H9 (cell line): Measurements from ENCODE around the gene CBFA2T2. TPM values are rescaled to one million over a fixed set of nuclear protein-coding genes. Genes with fewer than 3 reads are reported as not detected.

Experiments
- DNase-seq: peaks from one replicate; pipeline ENCODE4 v3.0.0-alpha.2; 2017
- H2AFZ ChIP-seq: one replicate; pipeline ENCODE4 v1.6.1; 2013; ENCODE audit warnings: mild to moderate bottlenecking, low read length, control low read depth, moderate library complexity
- H2AK5ac ChIP-seq: 2 replicates; pipeline ENCODE4 v1.6.1; 2013; ENCODE audit warnings: low read length, control low read depth, mixed read lengths; ENCODE audit not compliant: insufficient read length
- H2BK120ac ChIP-seq: one replicate; pipeline ENCODE4 v1.6.1; 2013; ENCODE audit warnings: low read depth, mild to moderate bottlenecking, low read length, control low read depth, inconsistent platforms; ENCODE audit not compliant: poor library complexity, severe bottlenecking
- H2BK12ac ChIP-seq: 2 replicates; pipeline ENCODE4 v1.6.1; 2013; ENCODE audit warnings: low read length, control low read depth, mixed read lengths, low read depth; ENCODE audit not compliant: insufficient read length
- H2BK15ac ChIP-seq: 2 replicates; pipeline ENCODE4 v1.6.1; 2013; ENCODE audit warnings: low read depth, low read length, control low read depth
- H2BK20ac ChIP-seq: one replicate; pipeline ENCODE4 v1.6.1; 2013; ENCODE audit warnings: low read depth, mild to moderate bottlenecking, low read length, control low read depth, inconsistent platforms; ENCODE audit not compliant: poor library complexity, severe bottlenecking
- H2BK5ac ChIP-seq: 2 replicates; pipeline ENCODE4 v1.6.1; 2013; ENCODE audit warnings: low read length, control low read depth, mixed read lengths; ENCODE audit not compliant: insufficient read length
- H3K14ac ChIP-seq: 2 replicates; pipeline ENCODE4 v1.6.1; 2013; ENCODE audit warnings: low read length, control low read depth; ENCODE audit not compliant: insufficient read depth
- H3K18ac ChIP-seq: 2 replicates; pipeline ENCODE4 v1.6.1; 2013; ENCODE audit warnings: low read depth, mild to moderate bottlenecking, mixed read lengths, low read length, control low read depth; ENCODE audit not compliant: insufficient read length
- H3K23ac ChIP-seq: 2 replicates; pipeline ENCODE4 v1.6.1; 2013; ENCODE audit warnings: low read length, control low read depth, mixed read lengths, low read depth; ENCODE audit not compliant: insufficient read length
- H3K23me2 ChIP-seq: 2 replicates; pipeline ENCODE4 v1.6.1; 2013; ENCODE audit warnings: low read depth, mild to moderate bottlenecking, mixed read lengths, low read length, control low read depth; ENCODE audit not compliant: insufficient read length, poor library complexity, severe bottlenecking
- H3K27ac ChIP-seq: 2 replicates; pipeline ENCODE4 v1.5.1; 2013; ENCODE audit warnings: low read length, control low read depth, mixed read lengths, low read depth; ENCODE audit not compliant: insufficient read length
- H3K27me3 ChIP-seq: 2 replicates; pipeline ENCODE4 v1.6.1; 2013; ENCODE audit warnings: low read length, control low read depth, inconsistent platforms; ENCODE audit not compliant: insufficient read depth
- H3K4ac ChIP-seq: 2 replicates; pipeline ENCODE4 v1.6.1; 2013; ENCODE audit warnings: low read depth, mild to moderate bottlenecking, control low read depth, inconsistent platforms, low read length, moderate library complexity
- H3K4me1 ChIP-seq: 2 replicates; pipeline ENCODE4 v1.6.1; 2013; ENCODE audit warnings: low read length, control low read depth, inconsistent platforms; ENCODE audit not compliant: insufficient read depth
- H3K4me2 ChIP-seq: 2 replicates; pipeline ENCODE4 v1.6.1; 2013; ENCODE audit warnings: low read length, control low read depth, mixed read lengths; ENCODE audit not compliant: insufficient read length, insufficient read depth
- H3K56ac ChIP-seq: 2 replicates; pipeline ENCODE4 v1.6.1; 2013; ENCODE audit warnings: low read depth, mild to moderate bottlenecking, mixed read lengths, low read length, control low read depth; ENCODE audit not compliant: insufficient read length
- H3K79me1 ChIP-seq: 2 replicates; pipeline ENCODE4 v1.6.1; 2013; ENCODE audit warnings: low read depth, mild to moderate bottlenecking, moderate library complexity, low read length, control low read depth, inconsistent platforms; ENCODE audit not compliant: insufficient read depth, poor library complexity, severe bottlenecking
- H3K79me2 ChIP-seq: 2 replicates; pipeline ENCODE4 v1.6.1; 2013; ENCODE audit warnings: low read length, control low read depth, inconsistent platforms; ENCODE audit not compliant: insufficient read depth
- H3K9ac ChIP-seq: 2 replicates; pipeline ENCODE4 v1.6.1; 2013; ENCODE audit warnings: low read length, control low read depth, mixed read lengths; ENCODE audit not compliant: insufficient read length; ENCODE audit errors: extremely low read depth
- H3K9me3 ChIP-seq: one replicate; pipeline ENCODE4 v1.6.1; 2013; ENCODE audit warnings: low read depth, low read length, inconsistent platforms; ENCODE audit not compliant: control insufficient read depth
- H3T11ph ChIP-seq: one replicate; pipeline ENCODE4 v1.6.1; 2013; ENCODE audit warnings: mild to moderate bottlenecking, low read length, control low read depth, inconsistent platforms
- H4K20me1 ChIP-seq: one replicate; pipeline ENCODE4 v1.6.1; 2013; ENCODE audit not compliant: control insufficient read depth, insufficient read length, insufficient read depth
- H4K5ac ChIP-seq: 2 replicates; pipeline ENCODE4 v1.6.1; 2013; ENCODE audit warnings: low read depth, mild to moderate bottlenecking, mixed read lengths, low read length, control low read depth; ENCODE audit not compliant: insufficient read length
- H4K8ac ChIP-seq: replicated peaks from 2 replicates; pipeline ENCODE4 v1.6.1; 2013; ENCODE audit warnings: low read length, control low read depth, mixed read lengths, low read depth; ENCODE audit not compliant: insufficient read length
- H4K91ac ChIP-seq: 2 replicates; pipeline ENCODE4 v1.6.1; 2013; ENCODE audit warnings: low read depth, mild to moderate bottlenecking, moderate library complexity, mixed read lengths, low read length, control low read depth; ENCODE audit not compliant: insufficient read length
- H3K27ac Mint-ChIP-seq, 3 experiments: 2 replicates in 2 of 3; 3 replicates in 1 of 3; pipeline ENCODE4 v1.8.0; 2020 to 2021; ENCODE audit warnings: mixed read lengths in 3 of 3, mild to moderate bottlenecking in 1 of 3, moderate library complexity in 1 of 3
- H3K27me3 Mint-ChIP-seq: 2 replicates; pipeline ENCODE4 v1.8.0; 2021; ENCODE audit warnings: low read depth, mild to moderate bottlenecking, moderate library complexity, mixed read lengths
- H3K36me3 Mint-ChIP-seq, 3 experiments: 2 replicates in 2 of 3; 3 replicates in 1 of 3; pipeline ENCODE4 v1.8.0; 2020 to 2021; ENCODE audit warnings: low read depth in 3 of 3, mixed read lengths in 3 of 3; ENCODE audit not compliant: insufficient read depth in 1 of 3
- H3K4me1 Mint-ChIP-seq, 2 experiments: 2 replicates each; pipeline ENCODE4 v1.8.0; 2020; ENCODE audit warnings: mixed read lengths in 2 of 2
- H3K4me3 Mint-ChIP-seq, 2 experiments: 2 replicates in 1 of 2; 3 replicates in 1 of 2; pipeline ENCODE4 v1.8.0; 2020 to 2021; ENCODE audit warnings: mild to moderate bottlenecking in 2 of 2, mixed read lengths in 2 of 2, moderate library complexity in 1 of 2
- H3K9me3 Mint-ChIP-seq, 2 experiments: 2 replicates in 1 of 2; 3 replicates in 1 of 2; pipeline ENCODE4 v1.8.0; 2020; ENCODE audit warnings: mild to moderate bottlenecking in 2 of 2, mixed read lengths in 2 of 2, moderate library complexity in 1 of 2
- WGBS: extraction: QIAGEN DNeasy Blood & Tissue Kit; methylation state at CpG from one replicate; pipeline ENCODE4 v1.1.7; 2013; ENCODE audit warnings: missing lambda C conversion rate, low lambda C conversion rate, mixed read lengths; ENCODE audit not compliant: insufficient read length; ENCODE audit errors: extremely low coverage; 5-methylcytosine and 5-hydroxymethylcytosine counted together
- total RNA-seq: library from RNA; stranded (reverse); gene quantifications from 2 replicates; pipeline ENCODE4 v1.2.1, GENCODE V29; 2021
- TF ChIP-seq, protein P1 (sequence below): fragments of 200-600 bp; sonication (generic); conservative IDR thresholded peaks from 3 replicates; pipeline ENCODE4 v1.8.0; 2021; ENCODE audit warnings: antibody characterized with exemption, mild to moderate bottlenecking

CBFA2T2 gene
- total RNA-seq, 1 experiment from 2014 or later, result 11.2 TPM

DNA sequence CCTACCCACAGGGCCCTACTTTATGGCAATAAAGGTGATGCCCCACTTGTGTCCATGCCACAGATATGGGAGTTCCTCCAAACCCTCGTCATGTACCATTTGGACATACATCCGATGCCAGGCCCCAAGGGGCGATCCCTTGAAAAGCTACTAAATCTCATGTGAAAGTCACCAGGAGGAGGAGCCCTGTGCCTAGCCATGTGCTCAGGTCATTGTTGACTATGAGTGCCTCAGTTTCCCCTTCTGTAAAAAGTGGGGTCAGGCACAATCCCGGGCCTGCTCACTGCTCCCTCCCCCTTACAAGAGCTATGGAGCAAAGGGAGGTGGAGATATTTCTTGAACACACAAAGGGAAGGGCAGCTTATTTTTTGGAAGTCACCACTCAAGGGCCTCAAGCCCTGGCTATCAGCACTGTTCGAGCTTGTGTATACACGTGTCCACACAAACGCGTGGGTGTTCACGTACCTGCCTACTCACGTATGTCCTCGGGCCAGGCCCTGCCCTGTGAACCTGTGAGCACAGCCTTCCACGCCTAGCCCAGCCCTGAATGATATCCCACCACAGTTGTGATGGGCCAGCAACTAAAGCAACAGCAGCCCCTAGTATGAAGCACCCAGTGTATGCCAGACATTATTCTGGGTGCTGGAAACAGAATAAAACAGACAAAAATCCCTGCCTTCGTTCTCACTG lies 178.7 kb downstream of the CBFA2T2 start:
- Histone ChIP-seq H3K4ac (no peak overlapping the region), H3K27ac (no peak overlapping the region), H4K5ac (no peak overlapping the region), H3K14ac (no peak overlapping the region), H3T11ph (no peak overlapping the region), H4K8ac (no peak overlapping the region), H3K79me1 (no peaks in the 10 kb centered on the region), H3K9ac (no peak overlapping the region), H2BK5ac (no peak overlapping the region), H2BK20ac (no peak overlapping the region), H2BK15ac (no peak overlapping the region), H3K9me3 (no peaks in the 10 kb centered on the region), H2AK5ac (no peak overlapping the region), H3K27me3 (no peaks in the 10 kb centered on the region), H4K91ac (no peak overlapping the region), H2BK12ac (no peak overlapping the region), H3K23ac (no peak overlapping the region), H3K18ac (no peak overlapping the region), H2AFZ (no peak overlapping the region), H3K23me2 (peaks cover 17% of the 10 kb centered on the region), H2BK120ac (no peak overlapping the region), H3K79me2 (no peaks in the 10 kb centered on the region), H3K4me1 (peaks cover 4% of the 10 kb centered on the region; the same call in 1 of the 2 replicates), H4K20me1 (no peaks in the 10 kb centered on the region), H3K56ac (no peak overlapping the region), H3K4me2 (no peak overlapping the region)
- Mint-ChIP-seq H3K9me3 (no peaks in the 10 kb centered on the region; a peak in 1 of 5 replicates), H3K4me1 (peaks cover 39% of the 10 kb centered on the region in 2 experiments), H3K4me3 (no peak overlapping the region; a peak in 1 of 5 replicates), H3K27me3 (peaks cover 6% of the 10 kb centered on the region), H3K36me3 (peaks cover 26 to 53% (median 39%) of the 10 kb centered on the region in 3 experiments), H3K27ac (no peak overlapping the region)
- TF ChIP-seq, protein P1, sequence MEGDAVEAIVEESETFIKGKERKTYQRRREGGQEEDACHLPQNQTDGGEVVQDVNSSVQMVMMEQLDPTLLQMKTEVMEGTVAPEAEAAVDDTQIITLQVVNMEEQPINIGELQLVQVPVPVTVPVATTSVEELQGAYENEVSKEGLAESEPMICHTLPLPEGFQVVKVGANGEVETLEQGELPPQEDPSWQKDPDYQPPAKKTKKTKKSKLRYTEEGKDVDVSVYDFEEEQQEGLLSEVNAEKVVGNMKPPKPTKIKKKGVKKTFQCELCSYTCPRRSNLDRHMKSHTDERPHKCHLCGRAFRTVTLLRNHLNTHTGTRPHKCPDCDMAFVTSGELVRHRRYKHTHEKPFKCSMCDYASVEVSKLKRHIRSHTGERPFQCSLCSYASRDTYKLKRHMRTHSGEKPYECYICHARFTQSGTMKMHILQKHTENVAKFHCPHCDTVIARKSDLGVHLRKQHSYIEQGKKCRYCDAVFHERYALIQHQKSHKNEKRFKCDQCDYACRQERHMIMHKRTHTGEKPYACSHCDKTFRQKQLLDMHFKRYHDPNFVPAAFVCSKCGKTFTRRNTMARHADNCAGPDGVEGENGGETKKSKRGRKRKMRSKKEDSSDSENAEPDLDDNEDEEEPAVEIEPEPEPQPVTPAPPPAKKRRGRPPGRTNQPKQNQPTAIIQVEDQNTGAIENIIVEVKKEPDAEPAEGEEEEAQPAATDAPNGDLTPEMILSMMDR, result no peak
- WGBS, result no CpG with 5 or more reads among the region's 13 CpGs
- DNase-seq, result no peak
